Mucosa of stomach (tissue), 1 donor: ENCODE measurements around the gene NBPF4.
"Not testable (repeated sequence)": the region's sequence is repeated elsewhere in the genome, so short reads cannot be mapped to it uniquely, and the experiment has no call there.

ENCODE experiments used
- H3K27me3 ChIP-seq: one replicate; pipeline ENCODE4 v1.7.0; 2013; ENCODE audit warnings: mild to moderate bottlenecking, low read length; ENCODE audit not compliant: control insufficient read depth, insufficient read depth
- H3K36me3 ChIP-seq: one replicate; pipeline ENCODE4 v1.7.0; 2013; ENCODE audit warnings: low read length; ENCODE audit not compliant: control insufficient read depth, insufficient read depth
- H3K4me1 ChIP-seq: one replicate; pipeline ENCODE4 v1.7.0; 2013; ENCODE audit warnings: mild to moderate bottlenecking, low read length; ENCODE audit not compliant: control insufficient read depth, insufficient read depth
- H3K4me3 ChIP-seq: one replicate; pipeline ENCODE4 v1.7.0; 2013; ENCODE audit warnings: low read length
- H3K9ac ChIP-seq: one replicate; pipeline ENCODE4 v1.7.0; 2013; ENCODE audit warnings: mild to moderate bottlenecking, low read length, moderate library complexity
- H3K9me3 ChIP-seq: one replicate; pipeline ENCODE4 v1.7.0; 2013; ENCODE audit warnings: mild to moderate bottlenecking, low read length, moderate library complexity; ENCODE audit not compliant: control insufficient read depth
- donor health status: Pancreatic carcinoma.

NBPF4 gene

DNA sequence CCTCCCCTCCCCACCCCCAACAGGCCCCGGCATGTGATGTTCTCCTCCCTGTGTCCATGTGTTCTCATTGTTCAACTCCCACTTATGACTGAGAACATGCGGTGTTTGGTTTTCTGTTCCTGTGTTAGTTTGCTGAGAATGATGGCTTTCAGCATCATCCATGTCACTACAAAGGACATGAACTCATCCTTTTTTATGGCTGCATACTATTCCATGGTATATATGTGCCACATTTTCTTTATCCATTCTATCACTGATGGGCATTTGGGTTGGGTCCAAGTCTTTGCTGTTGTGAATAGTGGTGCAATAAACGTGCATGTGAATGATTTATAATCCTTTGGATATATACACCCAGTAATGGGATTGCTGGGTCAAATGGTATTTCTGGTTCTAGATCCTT lies 40.3 kb downstream of the NBPF4 start:
- H3K4me3 ChIP-seq, H3K9me3 ChIP-seq, H3K36me3 ChIP-seq, H3K9ac ChIP-seq, H3K4me1 ChIP-seq, H3K27me3 ChIP-seq: not testable (repeated sequence)

DNA sequence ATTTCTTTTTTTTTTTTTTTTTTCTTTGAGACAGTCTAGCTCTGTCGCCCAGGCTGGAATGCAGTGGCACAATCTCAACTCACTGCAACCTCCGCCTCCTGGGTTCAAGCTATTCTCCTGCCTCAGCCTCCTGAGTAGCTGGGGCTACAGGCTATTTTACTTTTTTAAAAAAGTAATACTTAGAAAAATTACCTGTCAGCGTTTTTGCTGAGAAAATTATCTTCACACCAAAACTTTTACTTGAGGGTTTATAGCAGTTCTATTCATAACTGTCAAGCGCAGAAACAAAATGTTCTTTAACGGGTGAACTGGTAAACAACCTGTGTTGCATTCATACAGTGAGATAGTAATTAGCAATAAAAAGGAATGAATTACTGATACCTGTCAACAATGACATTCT lies 42.2 kb downstream of the NBPF4 start:
- Histone ChIP-seq H3K27me3 (no peaks in the 10 kb centered on the region), H3K4me3 (no peak overlapping the region), H3K4me1 (no peaks in the 10 kb centered on the region), H3K36me3 (no peaks in the 10 kb centered on the region), H3K9ac (no peak overlapping the region), H3K9me3 (no peaks in the 10 kb centered on the region)

DNA sequence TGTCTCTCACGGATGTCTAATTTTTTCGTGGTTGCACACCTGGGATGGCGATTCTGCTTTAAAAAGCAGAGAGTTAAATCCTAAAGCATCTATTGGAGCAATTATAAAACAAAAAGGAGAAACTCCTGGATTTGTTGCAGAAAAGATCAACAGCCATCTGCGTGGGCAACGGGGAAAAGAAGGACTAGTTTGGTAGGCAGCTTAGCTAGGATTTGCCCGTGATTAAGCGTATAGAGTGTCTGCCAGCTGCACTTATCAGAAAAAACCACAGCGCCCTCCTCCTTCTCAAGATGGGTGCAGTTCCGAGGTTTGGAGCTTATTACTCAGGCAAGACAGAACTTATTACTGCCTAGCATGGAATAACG lies 43.2 kb downstream of the NBPF4 start:
- peak overlapping the region; percentile 87 for H3K9ac ChIP-seq
- no peaks in the 10 kb centered on the region for H3K27me3 ChIP-seq
- H3K9me3 ChIP-seq = no peaks in the 10 kb centered on the region
- H3K4me3 ChIP-seq = peak overlapping the region; percentile 15
- H3K4me1 ChIP-seq = no peaks in the 10 kb centered on the region
- H3K36me3 ChIP-seq = no peaks in the 10 kb centered on the region

DNA sequence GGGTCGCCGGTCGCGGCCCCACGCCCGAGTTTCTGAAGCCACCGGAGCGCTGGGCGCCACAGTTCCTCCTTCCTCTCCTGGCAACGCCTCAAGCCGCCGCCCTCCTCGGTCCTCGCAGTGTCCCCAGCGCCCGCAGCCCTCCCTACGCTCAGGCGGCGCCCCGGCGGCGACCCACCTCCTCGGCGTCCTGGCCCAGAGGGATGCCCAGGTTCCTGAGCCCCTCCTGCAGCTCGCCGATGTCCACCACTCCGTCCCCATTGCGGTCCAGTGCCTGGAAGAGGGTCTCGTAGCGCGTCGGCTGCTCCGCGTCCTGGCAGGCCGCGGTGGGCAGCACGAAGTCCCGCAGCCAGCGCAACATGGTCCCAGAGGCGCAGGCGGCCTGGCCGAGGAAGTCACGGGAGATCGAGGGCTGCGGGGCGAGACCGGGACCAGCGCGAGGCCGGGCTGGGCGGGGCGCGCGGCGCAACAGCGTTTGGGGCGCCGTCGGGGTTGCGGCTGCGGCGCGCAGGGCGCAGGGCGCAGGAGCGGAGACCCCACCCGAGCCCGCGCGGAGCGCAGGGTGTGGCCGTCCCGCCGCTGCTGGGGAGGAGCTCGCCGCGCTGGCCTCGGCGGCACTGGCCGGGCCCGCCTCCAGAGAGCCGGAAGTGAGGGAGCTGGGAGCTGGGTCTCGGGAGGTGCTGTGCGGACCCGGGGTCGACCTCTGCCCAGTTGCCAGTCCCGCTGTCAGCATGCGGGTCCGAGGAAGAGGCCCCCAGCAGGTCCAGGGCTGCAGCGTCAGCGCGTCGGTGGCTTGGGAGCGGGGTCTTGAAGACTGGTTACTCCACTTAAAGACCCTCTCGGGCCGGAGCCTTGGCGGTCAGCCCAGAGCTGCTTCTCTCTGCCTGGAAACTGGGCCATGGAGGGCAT lies 43.8 kb downstream of the NBPF4 start, which contains the start of gene SLC25A24:
SLC25A24 (minus strand) TSS at position 563 of the 906 bp plus-strand sequence; CDS start at position 358, 205 bp downstream.
- H3K4me3 ChIP-seq = peak within 1 kb of the TSS; percentile 15
- H3K9ac ChIP-seq = peak within 1 kb of the TSS; percentile 87
- H3K9me3 ChIP-seq = no peaks in the 10 kb centered on the region
- H3K27me3 ChIP-seq = no peaks in the 10 kb centered on the region
- no peaks in the 10 kb centered on the region for H3K36me3 ChIP-seq
- no peaks in the 10 kb centered on the region for H3K4me1 ChIP-seq

GRCh38 chr1:108199201-108199691 lies 44.6 kb downstream of the NBPF4 start:
- H3K36me3 ChIP-seq = no peaks in the 10 kb centered on the region
- H3K4me3 ChIP-seq = peak overlapping the region; percentile 15
- H3K4me1 ChIP-seq = no peaks in the 10 kb centered on the region
- H3K9me3 ChIP-seq = no peaks in the 10 kb centered on the region
- H3K9ac ChIP-seq = peak overlapping the region; percentile 87
- H3K27me3 ChIP-seq = no peaks in the 10 kb centered on the region

DNA sequence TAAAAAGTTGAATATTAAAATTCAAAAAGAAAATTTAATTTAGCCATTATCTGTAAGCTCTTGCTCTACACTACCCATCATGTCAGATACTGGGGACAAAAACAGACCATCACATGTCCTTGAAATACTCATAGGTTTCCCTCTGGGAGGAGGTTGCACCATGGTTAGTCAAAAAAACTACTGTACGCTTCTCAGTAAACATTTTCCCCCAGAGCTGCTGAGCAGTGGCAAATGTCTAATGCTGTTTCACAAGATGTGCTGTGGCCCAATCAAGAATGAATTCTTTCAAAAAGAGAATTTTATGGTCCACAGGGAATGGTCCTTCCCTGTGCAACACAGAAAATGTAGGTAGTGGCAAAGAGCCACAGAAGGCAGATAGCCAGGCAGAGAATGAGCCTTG lies 49.8 kb downstream of the NBPF4 start:
- Histone ChIP-seq H3K27me3 (no peaks in the 10 kb centered on the region), H3K4me3 (no peak overlapping the region), H3K9ac (no peak overlapping the region), H3K4me1 (no peaks in the 10 kb centered on the region), H3K9me3 (no peaks in the 10 kb centered on the region), H3K36me3 (no peaks in the 10 kb centered on the region)

DNA sequence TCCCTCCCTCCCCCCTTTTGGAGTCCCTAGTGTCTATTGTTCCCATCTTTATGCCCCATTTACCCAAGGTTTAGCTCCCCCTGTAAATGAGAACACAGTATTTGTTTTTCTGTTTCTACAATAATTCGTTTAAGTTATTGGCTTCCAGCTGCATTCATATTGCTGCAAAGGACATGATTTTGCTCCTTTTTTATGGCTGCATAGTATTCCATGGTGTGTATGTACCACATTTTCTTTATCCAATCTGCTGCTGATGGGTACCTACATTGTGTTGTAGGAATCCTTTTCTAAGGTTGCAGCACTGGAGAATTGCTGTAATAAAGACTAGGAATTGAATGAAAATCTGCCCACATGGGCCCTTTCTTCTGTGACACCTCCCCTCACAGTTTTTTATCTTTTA lies 50.5 kb downstream of the NBPF4 start:
- Histone ChIP-seq H3K4me1 (no peaks in the 10 kb centered on the region), H3K9ac (no peak overlapping the region), H3K9me3 (no peaks in the 10 kb centered on the region), H3K27me3 (no peaks in the 10 kb centered on the region), H3K4me3 (no peak overlapping the region), H3K36me3 (no peaks in the 10 kb centered on the region)

GRCh38 chr1:108192581-108192980 lies 51.3 kb downstream of the NBPF4 start:
- Histone ChIP-seq H3K4me1 (no peaks in the 10 kb centered on the region), H3K27me3 (no peaks in the 10 kb centered on the region), H3K9ac (no peak overlapping the region), H3K36me3 (no peaks in the 10 kb centered on the region), H3K9me3 (no peaks in the 10 kb centered on the region), H3K4me3 (no peak overlapping the region)

DNA sequence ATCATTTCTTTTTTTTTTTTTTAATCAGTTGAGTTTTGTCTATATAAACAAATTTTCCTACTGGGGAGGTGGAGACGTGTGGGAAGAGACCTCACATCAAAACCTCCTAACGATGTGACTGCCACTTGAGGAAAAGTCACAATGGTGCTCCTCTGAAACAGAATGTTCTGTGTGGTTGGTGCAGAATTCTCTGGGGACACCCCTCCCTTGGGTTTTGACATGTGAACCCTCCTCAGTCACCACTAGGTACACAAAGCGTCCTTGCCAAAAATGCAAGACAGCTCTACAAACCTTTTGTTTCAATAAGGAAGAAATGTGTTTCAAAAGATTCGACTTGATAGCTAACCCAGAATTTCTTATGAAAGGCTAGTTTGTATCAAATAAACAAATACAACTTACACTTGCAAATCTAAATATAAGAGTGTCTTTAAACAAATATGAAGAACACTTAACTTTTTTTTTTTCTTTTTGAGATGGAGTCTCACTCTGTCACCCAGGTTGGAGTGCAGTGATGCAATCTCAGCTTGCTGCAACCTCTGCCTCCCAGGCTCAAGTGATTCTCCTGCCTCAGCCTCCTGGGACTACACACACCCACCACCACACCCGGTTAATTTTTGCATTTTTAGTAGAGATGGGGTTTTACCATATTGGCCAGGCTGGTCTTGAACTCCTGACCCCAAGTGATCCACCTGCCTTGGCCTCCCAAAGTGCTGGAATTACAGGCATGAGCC lies 53.0 kb downstream of the NBPF4 start:
- Histone ChIP-seq H3K36me3 (no peaks in the 10 kb centered on the region), H3K27me3 (no peaks in the 10 kb centered on the region), H3K4me1 (no peaks in the 10 kb centered on the region), H3K4me3 (no peak overlapping the region), H3K9me3 (no peaks in the 10 kb centered on the region), H3K9ac (no peak overlapping the region)

DNA sequence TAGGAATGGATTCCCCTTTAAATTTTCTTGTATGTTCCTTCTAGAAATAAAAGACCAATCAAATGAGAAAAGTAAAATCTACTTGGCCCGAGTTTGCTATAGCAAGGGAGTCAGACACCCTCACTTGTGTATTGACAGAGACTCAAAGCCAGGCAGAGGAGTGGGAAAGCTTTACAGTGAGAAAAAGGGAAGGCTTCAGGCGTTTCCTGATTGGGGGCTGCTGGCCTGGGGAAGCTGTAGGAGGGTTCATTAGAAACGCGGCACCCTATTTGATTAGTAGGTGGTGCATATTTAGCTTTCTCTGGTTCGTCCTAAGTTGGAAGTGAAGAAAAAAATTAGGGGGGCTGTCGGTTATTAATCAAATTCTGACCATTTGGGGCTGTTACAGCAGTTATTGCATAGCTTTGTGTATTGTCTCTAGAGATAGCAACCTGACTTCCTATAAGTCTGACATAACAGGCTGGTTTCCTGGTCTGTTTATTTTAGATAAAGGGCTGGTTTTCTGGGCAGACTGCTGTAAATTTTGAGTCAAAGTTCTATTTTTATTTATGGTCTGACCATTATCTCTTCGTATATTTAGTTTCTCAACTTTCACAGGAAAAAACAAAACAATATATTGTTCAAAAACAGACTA lies 53.8 kb downstream of the NBPF4 start:
- H3K4me3 ChIP-seq = no peak overlapping the region
- H3K27me3 ChIP-seq = no peaks in the 10 kb centered on the region
- no peaks in the 10 kb centered on the region for H3K9me3 ChIP-seq
- H3K9ac ChIP-seq = no peak overlapping the region
- H3K4me1 ChIP-seq = no peaks in the 10 kb centered on the region
- H3K36me3 ChIP-seq = no peaks in the 10 kb centered on the region

- no peak overlapping the region for H3K4me3 ChIP-seq
- H3K9me3 ChIP-seq = no peaks in the 10 kb centered on the region
Measured at GRCh38 chr1:108188801-108189200, 55.1 kb downstream of the NBPF4 start.

More at GRCh38 chr1:108188801-108189200, 55.1 kb downstream of the NBPF4 start:
- no peaks in the 10 kb centered on the region for H3K36me3 ChIP-seq
- no peak overlapping the region for H3K9ac ChIP-seq
- no peaks in the 10 kb centered on the region for H3K4me1 ChIP-seq
- H3K27me3 ChIP-seq = no peaks in the 10 kb centered on the region
